Calu3 (cell line): ENCODE measurements around the gene FCRL6. TPM values are rescaled to one million over a fixed set of nuclear protein-coding genes. Genes with fewer than 3 reads are reported as not detected.

Experiments
- BruUV-seq: library from RNA; stranded (reverse); fragments of 400-500 nt; replicated peaks from 2 replicates; lab custom pipeline; 2021; lab: Mats Ljungman, UMichigan
- CTCF ChIA-PET: fragments of 300-600 bp; sonication (Branson Sonifier 250); formaldehyde crosslinking; loops from one replicate; lab custom pipeline; 2022; ENCODE audit warnings: antibody characterized with exemption; lab: Charles Lee
- DNase-seq: peaks from one replicate; pipeline ENCODE4 v3.0.0; 2022
- H3K27ac Mint-ChIP-seq: one replicate; pipeline ENCODE4 v1.8.0; 2022; ENCODE audit warnings: mixed read lengths; ENCODE audit not compliant: unreplicated experiment
- H3K27me3 Mint-ChIP-seq: one replicate; pipeline ENCODE4 v1.8.0; 2022; ENCODE audit warnings: mixed read lengths; ENCODE audit not compliant: unreplicated experiment
- H3K36me3 Mint-ChIP-seq: one replicate; pipeline ENCODE4 v1.8.0; 2022; ENCODE audit warnings: mild to moderate bottlenecking, moderate library complexity, mixed read lengths; ENCODE audit not compliant: insufficient read depth, unreplicated experiment
- H3K4me1 Mint-ChIP-seq: one replicate; pipeline ENCODE4 v1.8.0; 2022; ENCODE audit warnings: mild to moderate bottlenecking, low read depth, mixed read lengths; ENCODE audit not compliant: unreplicated experiment
- H3K4me3 Mint-ChIP-seq: one replicate; pipeline ENCODE4 v1.8.0; 2022; ENCODE audit warnings: mild to moderate bottlenecking, low read depth, moderate library complexity, mixed read lengths; ENCODE audit not compliant: unreplicated experiment
- H3K9me3 Mint-ChIP-seq: one replicate; pipeline ENCODE4 v1.8.0; 2022; ENCODE audit warnings: low read depth, mixed read lengths; ENCODE audit not compliant: unreplicated experiment
- intact Hi-C: fragments of 100-400 bp; cut with micrococcal nuclease; formaldehyde crosslinking; loops from one replicate; pipeline ENCODE4 v1.10.0; 2022; ENCODE audit not compliant: unreplicated experiment
- total RNA-seq: library from RNA; stranded (reverse); gene quantifications from 2 replicates; pipeline ENCODE4 v1.2.3, GENCODE V29; 2022
- TF ChIP-seq, protein P1 (sequence below): fragments of 200-600 bp; IDR thresholded peaks from one replicate; pipeline ENCODE4 v1.8.0; 2022; ENCODE audit warnings: antibody characterized with exemption; ENCODE audit not compliant: unreplicated experiment

FCRL6 gene
- total RNA-seq, 1 experiment from 2014 or later = not detected

DNA sequence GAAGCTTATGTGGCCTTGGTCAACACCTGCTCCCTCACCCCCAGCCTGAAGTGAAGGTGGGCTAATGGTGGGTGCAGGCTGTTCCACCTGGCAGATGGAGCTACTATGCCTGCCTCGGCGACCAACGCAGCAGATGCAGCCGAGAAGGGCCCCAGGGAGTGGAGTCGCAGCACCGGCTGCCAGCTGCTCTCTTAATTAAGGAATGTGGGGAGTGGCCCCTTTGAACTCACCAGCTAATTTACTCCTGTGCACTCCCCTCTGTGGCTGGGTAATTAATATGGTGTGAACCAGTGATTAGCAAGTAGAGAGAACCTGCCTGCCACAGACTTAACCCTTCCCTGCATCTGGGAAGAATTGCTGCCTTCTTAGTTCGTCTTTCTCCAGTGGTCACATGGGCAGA lies 21.2 kb downstream of the FCRL6 start:
- intact Hi-C loops = no loop called here

DNA sequence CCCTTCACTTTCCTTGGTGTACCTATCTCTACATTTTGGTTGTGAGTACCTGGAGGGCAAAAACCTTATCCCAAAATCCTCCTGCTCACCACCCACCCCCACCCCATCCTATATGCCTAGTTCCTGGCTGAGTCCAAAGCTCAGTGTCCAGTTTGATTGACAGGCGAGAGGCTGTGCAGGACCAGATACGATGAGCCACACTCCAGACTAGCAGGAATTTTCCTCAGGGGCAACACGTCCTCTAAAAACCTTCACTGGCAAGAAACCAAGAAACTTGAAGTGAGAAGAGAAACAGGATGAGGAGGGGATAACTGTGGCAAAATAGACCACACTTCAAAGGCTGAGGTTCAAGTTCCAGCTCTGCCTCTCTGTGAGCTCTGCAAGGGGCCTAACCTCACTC lies 23.4 kb downstream of the FCRL6 start:
- H3K9me3 Mint-ChIP-seq = no peaks in the 10 kb centered on the region
- BruUV-seq = no TSS peak
- no peaks in the 10 kb centered on the region for H3K4me1 Mint-ChIP-seq
- intact Hi-C loops = no loop called here
- no peaks in the 10 kb centered on the region for H3K36me3 Mint-ChIP-seq
- TF ChIP-seq, protein P1, sequence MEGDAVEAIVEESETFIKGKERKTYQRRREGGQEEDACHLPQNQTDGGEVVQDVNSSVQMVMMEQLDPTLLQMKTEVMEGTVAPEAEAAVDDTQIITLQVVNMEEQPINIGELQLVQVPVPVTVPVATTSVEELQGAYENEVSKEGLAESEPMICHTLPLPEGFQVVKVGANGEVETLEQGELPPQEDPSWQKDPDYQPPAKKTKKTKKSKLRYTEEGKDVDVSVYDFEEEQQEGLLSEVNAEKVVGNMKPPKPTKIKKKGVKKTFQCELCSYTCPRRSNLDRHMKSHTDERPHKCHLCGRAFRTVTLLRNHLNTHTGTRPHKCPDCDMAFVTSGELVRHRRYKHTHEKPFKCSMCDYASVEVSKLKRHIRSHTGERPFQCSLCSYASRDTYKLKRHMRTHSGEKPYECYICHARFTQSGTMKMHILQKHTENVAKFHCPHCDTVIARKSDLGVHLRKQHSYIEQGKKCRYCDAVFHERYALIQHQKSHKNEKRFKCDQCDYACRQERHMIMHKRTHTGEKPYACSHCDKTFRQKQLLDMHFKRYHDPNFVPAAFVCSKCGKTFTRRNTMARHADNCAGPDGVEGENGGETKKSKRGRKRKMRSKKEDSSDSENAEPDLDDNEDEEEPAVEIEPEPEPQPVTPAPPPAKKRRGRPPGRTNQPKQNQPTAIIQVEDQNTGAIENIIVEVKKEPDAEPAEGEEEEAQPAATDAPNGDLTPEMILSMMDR = no peak
- H3K4me3 Mint-ChIP-seq = no peak overlapping the region
- DNase-seq = no peak
- H3K27me3 Mint-ChIP-seq = peaks cover 85% of the 10 kb centered on the region
- CTCF ChIA-PET = no interaction called here
- no peak overlapping the region for H3K27ac Mint-ChIP-seq

More for the DNA sequence above, 21.2 kb downstream of the FCRL6 start:
- Mint-ChIP-seq H3K9me3 (no peaks in the 10 kb centered on the region), H3K4me1 (no peaks in the 10 kb centered on the region), H3K27ac (no peak overlapping the region), H3K27me3 (peaks cover 89% of the 10 kb centered on the region), H3K36me3 (no peaks in the 10 kb centered on the region), H3K4me3 (no peak overlapping the region)
- TF ChIP-seq, protein P1 = no peak
- CTCF ChIA-PET = interaction anchor here (0.8 kb wide), 1 partner anchor 70 kb away, joined by 3 read pairs; no protein-coding TSS in a partner anchor
- no TSS peak for BruUV-seq
- DNase-seq = no peak

DNA sequence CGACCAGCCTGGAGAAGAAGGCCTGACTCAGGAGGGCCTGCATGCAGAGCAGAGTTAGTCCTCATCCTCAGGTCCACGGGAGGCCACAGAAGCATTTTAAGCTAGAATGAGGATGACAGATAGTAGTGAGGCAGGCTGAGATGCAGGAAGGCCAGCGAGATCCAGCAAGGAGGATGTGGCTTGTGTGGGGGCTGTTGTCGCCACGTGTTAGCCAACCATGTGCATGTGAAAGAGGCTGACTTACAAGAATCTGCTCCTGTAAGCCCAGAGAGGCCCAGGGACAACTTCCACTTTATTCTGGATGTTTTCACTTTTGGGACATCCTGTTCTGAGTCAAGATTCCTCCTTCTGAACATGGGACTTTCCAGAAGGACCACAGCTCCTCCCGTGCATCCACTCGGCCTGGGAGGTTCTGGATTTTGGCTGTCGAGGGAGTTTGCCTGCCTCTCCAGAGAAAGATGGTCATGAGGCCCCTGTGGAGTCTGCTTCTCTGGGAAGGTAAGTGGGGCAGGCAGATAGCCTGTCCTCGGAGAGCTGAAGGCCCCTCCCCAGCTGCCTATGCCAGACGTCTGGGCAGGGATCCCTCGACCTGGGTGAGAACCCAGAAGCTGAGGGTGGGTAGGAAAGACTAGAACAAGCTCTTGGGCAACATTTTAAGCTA lies 24.4 kb downstream of the FCRL6 start, which contains the start of gene SLAMF8:
Gene SLAMF8, plus strand, starts transcription at position 433 of the 661 bp plus-strand sequence. Its CDS starts 26 bp downstream, at position 459.
- DNase-seq = no peak
- Mint-ChIP-seq H3K4me1 (no peaks in the 10 kb centered on the region), H3K27ac (no peak within 1 kb of the TSS), H3K27me3 (peaks cover 75% of the 10 kb centered on the region), H3K9me3 (no peaks in the 10 kb centered on the region), H3K4me3 (no peak within 1 kb of the TSS), H3K36me3 (no peaks in the 10 kb centered on the region)
- CTCF ChIA-PET = no interaction called here
- BruUV-seq = no TSS peak
- intact Hi-C loops = no loop called here
- TF ChIP-seq, protein P1 = no peak

DNA sequence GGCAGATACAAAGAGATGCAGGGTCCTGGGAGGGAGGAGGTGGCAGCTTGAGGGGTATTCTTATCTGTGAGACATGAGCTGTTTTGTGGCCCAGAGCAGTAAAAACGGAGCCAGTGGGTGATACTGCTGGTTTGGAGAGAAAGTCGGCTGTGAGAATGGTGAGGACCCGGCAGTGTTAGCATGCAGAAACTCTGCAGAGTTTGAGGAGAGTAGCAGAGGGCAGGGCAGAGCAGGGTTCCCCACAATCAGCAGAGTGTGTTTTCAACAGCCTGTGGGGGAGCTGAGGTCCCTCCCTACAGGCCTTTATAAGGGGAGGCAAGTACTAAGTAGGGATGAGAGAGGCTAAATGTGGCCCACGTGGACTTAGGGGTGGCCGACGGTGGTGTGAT lies 24.9 kb downstream of the FCRL6 start:
- no peak overlapping the region for H3K27ac Mint-ChIP-seq
- TF ChIP-seq, protein P1 = no peak

More for the DNA sequence above, 24.9 kb downstream of the FCRL6 start:
- intact Hi-C loops = no loop called here
- DNase-seq = no peak
- CTCF ChIA-PET = no interaction called here
- H3K27me3 Mint-ChIP-seq = peaks cover 74% of the 10 kb centered on the region
- H3K4me1 Mint-ChIP-seq = no peaks in the 10 kb centered on the region
- H3K36me3 Mint-ChIP-seq = no peaks in the 10 kb centered on the region
- no TSS peak for BruUV-seq
- H3K4me3 Mint-ChIP-seq = no peak overlapping the region
- no peaks in the 10 kb centered on the region for H3K9me3 Mint-ChIP-seq
